Measurements from ENCODE around the gene SDS. TPM values are rescaled to one million over a fixed set of nuclear protein-coding genes. Genes with fewer than 3 reads are reported as not detected.

SDS gene
- total and polyA plus RNA-seq, 2 of the 13 experiments (the other 11 are each of a cell fraction or from before 2014, with no cell fraction given): not detected

DNA sequence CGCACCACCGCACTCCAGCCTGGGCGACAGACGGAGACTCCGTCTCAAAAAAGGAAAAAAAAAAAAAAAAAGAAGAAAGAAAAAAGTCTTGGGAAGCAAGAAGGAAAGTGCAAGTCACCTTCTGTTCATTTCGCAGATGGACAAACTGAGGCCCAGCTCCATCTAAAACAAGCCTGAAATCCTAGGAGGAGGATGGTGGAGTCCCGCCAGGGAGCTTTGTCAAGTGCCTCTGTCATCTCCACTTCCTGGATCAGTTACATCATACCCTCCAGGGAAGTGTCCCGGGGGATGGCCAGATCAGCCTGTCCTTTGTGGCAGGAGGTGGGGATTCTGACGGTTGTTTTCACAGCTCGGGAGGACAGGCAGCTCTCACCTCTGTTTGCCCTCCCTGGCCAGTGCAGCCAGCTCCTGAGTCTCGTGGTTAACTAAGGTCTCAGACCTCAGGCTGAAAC lies 9.8 kb upstream of the SDS start (continued):
- TF ChIP-seq, protein P1, sequence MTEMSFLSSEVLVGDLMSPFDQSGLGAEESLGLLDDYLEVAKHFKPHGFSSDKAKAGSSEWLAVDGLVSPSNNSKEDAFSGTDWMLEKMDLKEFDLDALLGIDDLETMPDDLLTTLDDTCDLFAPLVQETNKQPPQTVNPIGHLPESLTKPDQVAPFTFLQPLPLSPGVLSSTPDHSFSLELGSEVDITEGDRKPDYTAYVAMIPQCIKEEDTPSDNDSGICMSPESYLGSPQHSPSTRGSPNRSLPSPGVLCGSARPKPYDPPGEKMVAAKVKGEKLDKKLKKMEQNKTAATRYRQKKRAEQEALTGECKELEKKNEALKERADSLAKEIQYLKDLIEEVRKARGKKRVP (CRISPR knock-in tag; IDR thresholded peaks at IDR 0.05): peak in 1 of 2 experiments; percentile 8; a peak in 1 of 4 replicates
- TF ChIP-seq SP5 (CRISPR knock-in tag; IDR thresholded peaks at IDR 0.05; ENCODE audit: borderline replicate concordance, low read depth) (0 out of 2 replicates have a peak, but pooled peaks have one; percentile 25), RCOR2 (CRISPR knock-in tag; IDR thresholded peaks at IDR 0.05) (no peak), NFE2L2 (IDR thresholded peaks at IDR 0.05; ENCODE audit: low read length) (0 out of 2 replicates have a peak, but pooled peaks have one; percentile 20), RXRB (CRISPR knock-in tag; IDR thresholded peaks at IDR 0.05; ENCODE audit: borderline replicate concordance) (peak; percentile 23; the same call in 1 of the 2 replicates)

DNA sequence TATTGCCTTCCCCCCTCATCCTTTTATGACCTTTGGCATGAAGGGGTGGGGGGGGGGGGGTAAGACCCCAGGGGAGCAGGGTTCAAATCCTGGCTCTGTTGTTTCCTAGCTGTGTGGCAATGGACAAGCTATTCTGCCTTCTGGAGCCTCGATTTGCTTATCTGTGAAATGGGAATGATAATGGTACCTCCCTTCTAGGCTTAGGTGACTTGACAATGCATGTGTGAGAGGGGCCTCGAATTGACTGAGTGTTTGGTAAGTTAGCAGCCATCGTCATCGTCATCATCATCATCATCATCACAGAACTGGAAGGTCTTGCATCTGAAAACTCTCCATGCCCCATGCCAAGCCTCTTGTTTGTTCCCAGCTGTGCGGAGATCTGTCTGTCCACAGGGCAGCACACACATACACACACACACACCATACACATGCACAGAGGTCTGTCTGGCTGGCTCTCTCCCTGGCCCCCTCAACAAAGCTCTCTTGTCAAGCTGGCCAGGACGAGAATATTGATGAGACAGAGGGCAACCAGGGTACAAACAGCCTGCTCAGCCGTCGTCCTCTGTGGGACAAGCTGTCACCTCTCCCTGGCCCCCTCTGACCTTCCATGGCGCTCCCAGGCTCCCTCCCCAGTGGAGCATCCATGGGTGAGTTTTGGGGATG lies 5.9 kb upstream of the SDS start:
- no peak overlapping the region for H2AFZ ChIP-seq (ENCODE audit: low read length)
- no peaks in the 10 kb centered on the region for H3K36me3 ChIP-seq (replicated peaks in 1 of 2; ENCODE audit: control insufficient read depth in 1 of 2, insufficient read depth in 2 of 2, low read length in 2 of 2)
- H4K20me1 ChIP-seq (ENCODE audit: insufficient read depth, low read length): no peaks in the 10 kb centered on the region
- no peak overlapping the region for H3K9ac ChIP-seq (ENCODE audit: insufficient read depth, low read depth, low read length)
- BruUV-seq (replicated peaks): no TSS peak
- FAIRE-seq (no peak), DNase-seq (ENCODE audit: low spot score) (no peak), ATAC-seq (no peak)
- H3K27me3 ChIP-seq (ENCODE audit: control insufficient read depth in 1 of 2, insufficient read depth in 2 of 2, low read length in 2 of 2): peaks cover 1 to 5% of the 10 kb centered on the region in 2 experiments; a peak in 3 of 5 replicates
- POLR2A ChIA-PET: no interaction called here
- no peaks in the 10 kb centered on the region for H3K9me3 ChIP-seq (ENCODE audit: low read length)
- intact Hi-C loops (cut with micrococcal nuclease; ENCODE audit: unreplicated experiment) (no loop called here), in situ Hi-C loops (cut with HindIII; ENCODE audit: extremely low pct_ligation_motif_present, low pct_unique_long_range_greater_than_20kb) (no loop called here)
- WGBS (ENCODE audit: low lambda C conversion rate): 29% methylated on average over 8 of the region's 9 CpGs
- CTCF ChIA-PET (ENCODE audit: low intra/inter-chr PET ratio, low total read pairs): no interaction called here
- no peak overlapping the region for H3K4me3 ChIP-seq (replicated peaks in 1 of 3; ENCODE audit: insufficient read depth in 1 of 3, low read depth in 2 of 3, low read length in 3 of 3)
- peaks cover under 1% of the 10 kb centered on the region; the same call in 1 of the 2 replicates for H3K4me1 ChIP-seq (ENCODE audit: insufficient read depth, low read length)
- no peak overlapping the region for H3K4me2 ChIP-seq (ENCODE audit: low read depth, low read length)
- no peaks in the 10 kb centered on the region for H3K79me2 ChIP-seq (ENCODE audit: insufficient read depth, low read length)
- H3K27ac ChIP-seq (ENCODE audit: extremely low read length, insufficient read depth, low read length): no peak overlapping the region
- TF ChIP-seq, protein P2, sequence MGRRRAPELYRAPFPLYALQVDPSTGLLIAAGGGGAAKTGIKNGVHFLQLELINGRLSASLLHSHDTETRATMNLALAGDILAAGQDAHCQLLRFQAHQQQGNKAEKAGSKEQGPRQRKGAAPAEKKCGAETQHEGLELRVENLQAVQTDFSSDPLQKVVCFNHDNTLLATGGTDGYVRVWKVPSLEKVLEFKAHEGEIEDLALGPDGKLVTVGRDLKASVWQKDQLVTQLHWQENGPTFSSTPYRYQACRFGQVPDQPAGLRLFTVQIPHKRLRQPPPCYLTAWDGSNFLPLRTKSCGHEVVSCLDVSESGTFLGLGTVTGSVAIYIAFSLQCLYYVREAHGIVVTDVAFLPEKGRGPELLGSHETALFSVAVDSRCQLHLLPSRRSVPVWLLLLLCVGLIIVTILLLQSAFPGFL (CRISPR knock-in tag; IDR thresholded peaks at IDR 0.05): no peak
- peak; percentile 63 for TF ChIP-seq ZNF629 (CRISPR knock-in tag; conservative IDR thresholded peaks at IDR 0.05)
- TF ChIP-seq CREB1 (IDR thresholded peaks at IDR 0.05): peak; percentile 61
- TF ChIP-seq CREB1 (CRISPR knock-in tag; IDR thresholded peaks at IDR 0.05): no peak
